ENCODE results near the gene TCF7L2.

TCF7L2 gene

DNA sequence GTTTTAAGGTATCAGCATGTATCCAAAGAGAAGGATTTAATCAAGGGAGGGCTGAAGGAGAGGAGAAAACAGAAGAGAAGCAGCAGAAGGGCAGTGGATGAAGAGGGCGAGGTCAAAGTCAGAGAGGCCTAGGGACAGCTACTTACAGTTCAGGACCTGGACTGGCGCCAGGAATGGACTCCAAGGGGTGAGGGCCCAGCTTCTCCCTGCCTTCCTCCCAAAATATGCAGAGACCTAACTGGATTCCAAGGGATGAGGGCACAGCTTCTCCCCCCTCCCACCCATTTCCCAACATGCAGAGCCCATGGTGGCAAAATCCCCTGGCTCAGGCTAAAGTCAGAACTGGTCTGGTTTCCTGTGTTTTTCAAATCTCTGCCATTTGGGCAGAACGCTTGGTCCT, 3.4 kb upstream of the TCF7L2 start:
- DNase-seq (ENCODE audit: low read depth), result no peak

GRCh38 chr10:112948196-112948595, 1.9 kb upstream of the TCF7L2 start:
- no peak for DNase-seq (ENCODE audit: low read depth)

- DNase-seq (ENCODE audit: low read depth), result peak; percentile 40
Measured at GRCh38 chr10:112949143-112949823, 764 bp upstream of the TCF7L2 start.

DNA sequence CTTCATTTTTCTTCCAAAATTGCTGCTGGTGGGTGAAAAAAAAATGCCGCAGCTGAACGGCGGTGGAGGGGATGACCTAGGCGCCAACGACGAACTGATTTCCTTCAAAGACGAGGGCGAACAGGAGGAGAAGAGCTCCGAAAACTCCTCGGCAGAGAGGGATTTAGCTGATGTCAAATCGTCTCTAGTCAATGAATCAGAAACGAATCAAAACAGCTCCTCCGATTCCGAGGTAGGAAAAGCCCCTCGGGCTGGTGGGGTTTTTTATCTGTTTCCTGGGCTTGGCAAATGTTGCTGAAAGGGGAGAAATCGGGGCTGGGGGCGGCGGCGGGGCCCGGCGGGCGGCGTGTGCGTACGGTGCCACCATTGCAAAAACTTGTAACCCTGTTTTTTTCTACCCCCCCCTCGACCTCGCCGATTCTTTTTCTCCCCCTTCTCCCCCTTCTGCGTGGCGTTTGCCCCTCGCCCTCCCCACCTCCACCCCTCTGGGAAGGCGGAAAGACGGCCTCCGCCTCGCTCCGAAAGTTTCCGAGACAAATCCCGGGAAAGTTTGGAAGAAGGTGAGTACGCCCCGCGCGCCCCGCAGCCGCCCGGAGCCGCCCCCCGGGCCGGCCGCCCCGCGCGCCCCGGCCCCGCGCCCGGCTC, 789 bp downstream of the TCF7L2 start:
- peak; percentile 60 for DNase-seq (ENCODE audit: low read depth)

GRCh38 chr10:112951359-112952281, 1.6 kb downstream of the TCF7L2 start:
- DNase-seq (ENCODE audit: low read depth), result peak; percentile 88

- peak; percentile 58 for DNase-seq (ENCODE audit: low read depth)
Measured at GRCh38 chr10:112952282-112953173, 2.5 kb downstream of the TCF7L2 start.

DNA sequence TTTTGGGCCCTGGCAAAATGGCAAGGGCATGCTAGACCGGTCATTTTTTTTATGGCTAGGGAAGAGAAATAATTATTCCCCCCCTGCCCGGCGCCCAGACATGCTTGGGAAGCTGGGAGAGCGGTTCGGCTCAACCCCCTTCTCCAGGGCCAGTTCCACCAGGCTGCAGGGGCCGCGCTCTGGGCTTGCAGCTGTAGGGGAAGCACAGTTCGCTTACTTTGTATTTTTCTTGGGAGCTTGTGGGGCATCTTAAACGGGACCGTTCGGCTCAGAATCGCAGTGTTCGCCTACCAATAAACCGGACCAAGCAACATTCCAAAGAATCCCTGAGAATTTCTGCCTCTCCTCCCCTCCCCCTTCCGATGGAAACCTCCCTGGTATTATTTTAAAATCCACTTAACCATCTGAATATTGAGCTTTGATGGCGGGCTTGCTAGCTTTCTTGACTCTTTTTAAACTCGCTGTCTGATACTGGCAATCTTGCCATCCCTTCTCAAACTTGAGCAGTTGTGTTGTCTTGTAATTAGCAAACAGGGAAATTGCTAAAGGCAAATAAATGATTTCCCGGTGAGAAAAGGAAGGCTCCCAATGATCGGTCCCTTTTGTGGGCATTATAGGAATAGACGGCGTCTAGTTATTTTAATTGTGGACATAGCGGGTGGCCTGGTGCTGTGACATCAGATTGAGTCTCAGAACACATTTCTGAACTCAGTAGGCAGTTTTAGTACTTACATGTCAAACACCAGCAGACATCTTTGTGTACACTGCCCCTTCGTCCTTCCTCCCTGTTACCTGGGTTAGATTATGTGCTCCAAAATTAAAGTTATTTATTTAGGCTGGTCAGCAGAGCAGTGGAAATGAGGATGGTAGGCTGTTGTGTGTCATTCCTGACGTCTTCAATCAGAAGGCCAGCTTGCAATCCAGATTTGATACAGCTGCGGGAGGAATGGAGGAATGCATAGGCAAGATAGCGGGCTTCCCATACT, 3.4 kb downstream of the TCF7L2 start:
- DNase-seq (ENCODE audit: low read depth), result peak; percentile 53

DNA sequence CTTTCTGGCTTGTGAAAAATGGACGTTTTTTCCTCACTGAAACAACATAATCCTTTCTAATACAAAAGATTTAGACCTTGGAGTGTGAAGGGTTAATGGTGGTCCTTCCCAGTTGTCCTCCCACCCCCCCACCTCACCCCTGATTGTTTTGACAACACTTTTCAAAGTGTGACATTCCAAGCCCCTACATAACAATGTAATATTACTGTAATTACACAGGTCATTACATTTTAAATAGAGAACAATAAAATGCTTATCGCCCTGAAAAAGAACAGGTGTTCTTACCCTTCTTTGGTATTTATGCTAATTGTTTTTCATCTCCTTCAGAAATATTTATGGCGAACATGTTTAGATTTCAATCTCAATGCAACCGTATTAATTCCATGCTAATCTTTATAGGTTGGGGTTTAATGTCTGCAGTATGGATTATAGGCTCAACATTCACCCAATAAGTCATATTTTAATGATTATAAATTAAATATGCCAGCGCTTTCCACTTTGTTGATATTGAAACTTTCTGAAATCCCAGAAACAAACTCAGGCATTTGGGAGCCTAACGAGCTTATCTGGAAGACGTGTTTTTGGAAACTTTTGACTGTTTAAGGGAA, 5.0 kb downstream of the TCF7L2 start:
- DNase-seq (ENCODE audit: low read depth), result no peak

DNA sequence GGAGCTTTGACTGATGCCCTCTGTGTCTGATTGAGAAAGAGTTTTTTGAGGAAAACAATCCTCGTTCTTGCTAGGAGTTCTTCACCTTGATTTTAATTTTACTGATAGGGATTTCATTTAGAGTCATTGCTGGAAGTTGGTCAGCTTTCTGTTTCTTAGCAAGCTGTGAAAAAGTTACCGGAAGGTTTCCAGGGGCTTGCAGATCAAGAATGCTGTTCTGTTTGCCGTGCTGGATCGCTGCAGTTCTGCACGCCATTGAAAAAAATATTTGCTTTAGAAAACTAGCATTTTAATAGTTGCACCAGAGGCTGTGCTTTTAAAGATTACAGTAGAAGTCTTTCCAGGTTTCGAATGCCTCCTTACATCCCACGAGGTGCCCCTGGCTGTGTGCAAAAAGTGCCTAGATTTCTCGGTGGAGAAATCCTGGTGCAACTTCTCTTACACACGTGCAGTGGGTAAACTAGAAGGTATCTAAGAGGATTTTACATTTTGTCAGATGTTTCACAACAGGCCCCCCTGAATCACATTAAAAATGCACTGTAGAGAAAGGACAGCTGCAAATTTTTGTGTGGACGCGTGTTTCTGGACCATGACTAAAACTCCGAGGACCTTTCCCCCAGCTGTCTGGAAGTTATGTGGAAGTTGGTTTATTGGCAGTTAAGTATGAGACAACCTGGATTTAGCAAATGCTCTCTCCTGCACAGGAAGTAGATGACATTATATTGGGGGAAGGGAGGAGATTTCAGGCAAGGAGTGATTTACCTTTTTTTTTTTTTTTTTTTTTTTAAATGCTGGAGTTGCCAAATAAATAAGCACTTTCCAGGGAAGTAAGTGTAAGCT, 5.8 kb downstream of the TCF7L2 start:
- DNase-seq (ENCODE audit: low read depth), result peak; percentile 85

- DNase-seq (ENCODE audit: low read depth), result peak; percentile 19
Measured at GRCh38 chr10:112956631-112957350, 6.7 kb downstream of the TCF7L2 start.

DNA sequence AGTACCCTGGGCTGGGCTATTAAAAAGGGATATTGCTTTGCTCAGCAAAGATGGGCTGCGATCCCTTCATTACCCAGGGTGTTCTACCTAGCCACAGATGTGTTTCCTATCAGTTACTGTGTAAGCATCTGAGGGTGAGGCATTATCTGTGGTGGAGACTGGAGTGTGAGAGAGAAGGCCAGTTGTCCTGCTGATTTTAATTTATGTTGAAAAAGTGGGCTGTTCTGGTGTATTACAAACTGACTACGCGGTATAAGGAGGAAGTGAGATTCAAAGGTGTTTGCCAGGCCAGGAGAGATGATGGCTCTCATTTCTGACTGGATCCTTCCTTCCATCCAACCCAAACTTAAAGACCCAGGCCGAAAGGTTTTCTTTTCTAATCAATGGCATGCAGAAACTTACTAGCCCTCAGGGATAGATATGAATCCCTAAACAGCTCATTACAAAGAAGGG, 7.6 kb downstream of the TCF7L2 start:
- DNase-seq (ENCODE audit: low read depth), result peak; percentile 31

GRCh38 chr10:112958275-112958995, 8.4 kb downstream of the TCF7L2 start:
- DNase-seq (ENCODE audit: low read depth), result peak; percentile 97

GRCh38 chr10:112959207-112959838, 9.3 kb downstream of the TCF7L2 start:
- DNase-seq (ENCODE audit: low read depth), result peak; percentile 80

DNA sequence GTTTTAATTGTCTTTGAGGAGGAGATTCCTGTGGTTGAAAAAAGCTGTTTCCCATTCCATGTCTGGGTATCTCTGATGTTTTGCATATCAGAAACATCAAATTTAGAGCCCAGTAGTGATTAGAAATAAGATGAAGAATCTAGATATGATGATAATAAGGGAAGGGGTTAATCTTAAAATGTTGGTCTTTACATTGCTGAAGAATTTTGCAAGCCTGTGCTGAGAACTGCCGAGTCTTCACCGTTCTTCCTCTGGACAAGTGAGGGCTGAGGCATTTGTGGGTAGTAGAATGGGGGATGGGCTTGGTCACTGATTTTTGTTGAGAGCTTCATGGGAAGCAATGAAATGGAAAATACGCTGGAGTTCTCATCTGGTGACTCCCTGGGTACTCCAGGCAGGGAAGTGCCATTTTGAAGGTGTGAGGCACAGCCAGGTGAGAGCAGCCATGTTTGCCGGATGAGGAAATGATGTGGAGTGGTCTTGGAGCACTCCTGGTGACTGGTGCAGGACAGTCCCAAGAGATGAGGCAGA, 10.2 kb downstream of the TCF7L2 start:
- peak; percentile 79 for DNase-seq (ENCODE audit: low read depth)

GRCh38 chr10:112961609-112962008, 11.6 kb downstream of the TCF7L2 start:
- no peak for DNase-seq (ENCODE audit: low read depth)

DNA sequence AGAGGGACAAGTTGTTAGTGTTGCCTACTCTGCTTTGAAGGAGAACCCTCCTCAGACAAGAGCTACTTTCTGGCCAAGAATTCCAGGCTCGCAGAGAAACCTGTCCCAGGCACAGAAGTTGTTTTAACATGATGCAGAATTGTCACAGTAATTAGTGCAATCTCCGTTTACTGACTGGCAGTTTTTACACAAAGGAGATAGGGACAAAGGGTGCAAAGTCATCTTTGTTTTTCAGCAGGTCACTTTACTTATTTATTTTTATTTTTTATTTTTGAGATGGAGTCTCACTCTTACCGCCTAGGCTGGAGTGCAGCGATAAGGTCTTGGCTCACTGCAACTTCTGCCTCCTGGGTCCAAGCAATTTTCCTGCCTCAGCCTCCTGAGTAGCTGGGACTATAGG, 12.3 kb downstream of the TCF7L2 start:
- DNase-seq (ENCODE audit: low read depth), result no peak

DNA sequence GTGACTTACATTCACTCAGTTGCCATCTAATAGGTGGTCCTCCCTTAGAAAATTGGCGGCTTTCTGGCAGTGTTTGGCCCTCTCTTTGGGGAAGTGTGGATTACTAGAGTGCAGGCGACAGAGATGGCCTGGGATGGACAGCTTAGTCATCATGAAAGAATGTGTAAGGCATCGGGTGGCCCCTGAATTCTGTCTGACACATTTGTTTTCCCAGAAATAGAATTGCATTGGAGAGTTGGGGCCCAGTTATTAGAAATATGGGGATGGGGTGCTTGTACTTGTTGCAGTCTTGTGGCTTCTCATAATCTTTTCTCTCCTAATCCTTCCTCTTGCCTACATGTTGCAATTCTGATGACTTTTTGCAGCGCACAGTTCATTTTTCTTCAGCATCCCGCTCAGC, 13.8 kb downstream of the TCF7L2 start:
- DNase-seq (ENCODE audit: low read depth), result peak; percentile 81
